NOMO-1 treated with DMSO at 0.1 percent for 48 hours (cell line): ENCODE data around the gene MYO1F.

Experiments used
- DNase-seq: peaks from one replicate; lab custom pipeline; 2025; ENCODE audit not compliant: unreplicated experiment; lab: John Stamatoyannopoulos, UW

The MYO1F gene

DNA sequence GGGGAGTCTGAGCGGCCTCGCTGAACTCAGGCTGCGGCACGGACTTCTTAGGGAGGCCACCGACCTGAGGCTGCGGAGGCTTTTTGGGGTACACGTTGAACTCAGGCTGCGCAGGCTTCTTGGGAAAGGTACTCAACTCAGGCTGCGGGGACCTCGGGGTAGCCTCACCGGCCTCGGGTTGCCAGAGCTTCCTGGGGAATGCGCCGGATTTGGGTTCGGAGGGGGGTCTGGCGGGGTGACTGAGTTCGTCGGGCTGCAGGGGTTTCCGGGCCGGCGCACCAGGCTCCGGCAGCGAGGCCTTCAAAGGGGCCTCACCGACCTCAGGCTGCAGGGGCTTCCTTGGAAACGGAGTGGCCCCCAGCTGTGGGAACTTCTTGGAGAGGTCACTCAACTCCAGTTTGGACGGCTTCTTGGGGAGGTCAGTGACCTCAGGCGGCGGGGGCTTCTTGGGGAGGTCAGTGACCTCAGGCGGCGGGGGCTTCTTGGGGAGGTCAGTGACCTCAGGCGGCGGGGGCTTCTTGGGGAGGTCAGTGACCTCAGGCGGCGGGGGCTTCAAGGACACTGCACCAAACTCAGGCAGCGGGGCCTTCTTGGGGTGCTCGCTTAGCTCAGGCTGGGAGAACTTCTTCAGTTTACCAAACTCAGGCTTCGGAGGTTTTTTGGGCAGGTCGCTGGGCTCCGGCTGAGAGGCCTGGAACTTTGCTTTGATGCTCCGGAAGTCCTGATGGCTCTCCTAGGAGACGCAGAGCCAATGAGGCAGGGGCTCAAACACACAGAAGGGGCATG, 78.0 kb downstream of the MYO1F start:
- no peak for DNase-seq

GRCh38 chr19:8498295-8498694, 78.9 kb downstream of the MYO1F start:
- no peak for DNase-seq

- DNase-seq: peak; percentile 94
These were observed 83.1 kb downstream of the MYO1F start for GRCh38 chr19:8494158-8494557.

- no peak for DNase-seq
These were observed 85.7 kb downstream of the MYO1F start for GRCh38 chr19:8491574-8491973.

GRCh38 chr19:8490873-8491272, 86.4 kb downstream of the MYO1F start:
- DNase-seq: no peak

- DNase-seq: no peak
These were observed 86.9 kb downstream of the MYO1F start for GRCh38 chr19:8490395-8490760.

GRCh38 chr19:8489561-8490394, 87.5 kb downstream of the MYO1F start:
- no peak for DNase-seq

DNA sequence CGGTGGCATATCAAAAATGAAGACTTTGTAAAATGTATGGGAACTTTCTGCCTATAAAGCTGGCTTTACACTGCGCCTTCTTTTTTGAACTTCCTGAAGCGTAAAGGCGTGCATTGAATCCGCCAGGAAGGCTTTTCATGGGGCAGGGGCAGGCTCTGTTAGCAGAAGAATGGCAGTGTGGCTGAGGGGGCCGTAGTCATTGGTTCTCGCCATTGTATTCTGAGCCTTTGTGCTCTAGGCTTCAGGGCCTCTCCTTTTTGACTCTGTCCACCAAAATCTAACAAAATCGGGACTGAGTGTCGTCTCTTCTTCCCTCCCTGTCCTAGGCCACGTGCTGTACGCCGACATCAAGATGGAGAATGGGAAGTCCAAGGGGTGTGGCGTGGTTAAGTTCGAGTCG, 88.9 kb downstream of the MYO1F start:
- DNase-seq: no peak

- DNase-seq: peak; percentile 97
These were observed 89.9 kb downstream of the MYO1F start for GRCh38 chr19:8487137-8487851.

DNA sequence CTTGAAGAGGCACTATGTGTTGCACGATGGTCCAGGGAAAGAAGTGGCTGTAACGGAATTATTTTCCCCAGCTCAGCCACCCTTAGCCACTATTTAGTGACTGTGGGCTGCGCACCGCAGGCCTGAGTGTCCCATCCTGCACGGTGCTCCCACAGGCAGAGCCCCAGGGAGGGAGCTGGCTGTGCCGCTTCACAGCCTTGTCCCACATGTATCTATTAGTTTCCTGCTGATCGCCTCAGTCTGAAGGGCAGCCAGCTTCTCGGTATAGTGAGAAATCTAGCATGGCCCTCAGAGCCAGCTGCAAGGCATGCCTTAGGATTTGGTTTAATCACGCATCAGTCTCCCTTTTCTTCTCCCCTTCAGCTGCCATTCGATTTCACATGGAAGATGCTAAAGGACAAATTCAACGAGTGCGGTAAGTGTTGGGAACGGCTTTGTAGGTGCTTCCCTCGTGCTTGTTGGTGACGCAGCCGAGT, 90.5 kb downstream of the MYO1F start:
- no peak for DNase-seq

DNA sequence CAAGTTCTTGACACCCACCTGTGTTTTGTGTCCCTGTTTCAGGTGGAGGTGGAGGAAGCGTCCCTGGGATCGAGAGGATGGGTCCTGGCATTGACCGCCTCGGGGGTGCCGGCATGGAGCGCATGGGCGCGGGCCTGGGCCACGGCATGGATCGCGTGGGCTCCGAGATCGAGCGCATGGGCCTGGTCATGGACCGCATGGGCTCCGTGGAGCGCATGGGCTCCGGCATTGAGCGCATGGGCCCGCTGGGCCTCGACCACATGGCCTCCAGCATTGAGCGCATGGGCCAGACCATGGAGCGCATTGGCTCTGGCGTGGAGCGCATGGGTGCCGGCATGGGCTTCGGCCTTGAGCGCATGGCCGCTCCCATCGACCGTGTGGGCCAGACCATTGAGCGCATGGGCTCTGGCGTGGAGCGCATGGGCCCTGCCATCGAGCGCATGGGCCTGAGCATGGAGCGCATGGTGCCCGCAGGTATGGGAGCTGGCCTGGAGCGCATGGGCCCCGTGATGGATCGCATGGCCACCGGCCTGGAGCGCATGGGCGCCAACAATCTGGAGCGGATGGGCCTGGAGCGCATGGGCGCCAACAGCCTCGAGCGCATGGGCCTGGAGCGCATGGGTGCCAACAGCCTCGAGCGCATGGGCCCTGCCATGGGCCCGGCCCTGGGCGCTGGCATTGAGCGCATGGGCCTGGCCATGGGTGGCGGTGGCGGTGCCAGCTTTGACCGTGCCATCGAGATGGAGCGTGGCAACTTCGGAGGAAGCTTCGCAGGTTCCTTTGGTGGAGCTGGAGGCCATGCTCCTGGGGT, 91.5 kb downstream of the MYO1F start:
- no peak for DNase-seq

- DNase-seq: no peak
These were observed 92.8 kb downstream of the MYO1F start for GRCh38 chr19:8484331-8484894.

GRCh38 chr19:8483165-8483564, 94.1 kb downstream of the MYO1F start:
- DNase-seq: no peak

DNA sequence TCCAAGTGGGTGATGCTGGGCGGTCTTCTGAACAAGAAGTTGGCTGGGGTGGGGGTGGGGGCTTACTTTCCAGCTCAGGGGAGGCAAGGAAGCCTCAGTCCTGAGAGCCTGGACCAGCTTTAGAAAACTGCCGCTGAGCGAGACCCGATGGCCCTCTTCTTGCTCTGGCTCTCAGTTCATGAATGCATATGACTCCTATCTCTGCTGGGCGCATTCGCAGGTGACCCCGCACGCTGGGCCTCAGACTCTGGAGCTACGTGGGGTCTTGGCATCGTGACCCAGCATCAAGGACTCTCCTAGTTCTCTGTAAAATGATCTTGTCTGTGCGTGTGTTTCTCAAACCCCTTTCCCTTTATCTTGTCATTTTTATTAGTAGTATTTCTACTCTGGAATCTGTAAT, 94.5 kb downstream of the MYO1F start:
- DNase-seq: no peak

DNA sequence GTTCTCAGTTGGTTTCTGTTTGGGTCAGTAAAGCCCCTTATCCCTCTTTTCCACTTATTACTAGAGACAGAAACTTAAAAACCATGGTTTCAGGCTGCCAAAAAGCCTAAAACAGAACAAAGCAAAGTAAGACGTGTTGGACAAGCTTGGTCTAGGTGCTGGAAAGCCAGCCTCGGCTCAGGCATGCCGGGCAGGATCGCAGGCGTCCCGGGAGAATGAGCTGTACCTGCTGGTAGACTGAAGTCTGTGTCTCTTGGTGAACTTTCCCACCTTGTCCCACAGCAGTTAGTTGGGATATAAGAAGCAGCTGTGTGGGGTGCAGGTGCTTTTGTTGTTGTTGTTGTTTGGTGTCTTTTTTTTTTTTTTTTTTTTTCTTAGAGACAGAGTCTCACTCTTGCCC, 95.6 kb downstream of the MYO1F start:
- no peak for DNase-seq

DNA sequence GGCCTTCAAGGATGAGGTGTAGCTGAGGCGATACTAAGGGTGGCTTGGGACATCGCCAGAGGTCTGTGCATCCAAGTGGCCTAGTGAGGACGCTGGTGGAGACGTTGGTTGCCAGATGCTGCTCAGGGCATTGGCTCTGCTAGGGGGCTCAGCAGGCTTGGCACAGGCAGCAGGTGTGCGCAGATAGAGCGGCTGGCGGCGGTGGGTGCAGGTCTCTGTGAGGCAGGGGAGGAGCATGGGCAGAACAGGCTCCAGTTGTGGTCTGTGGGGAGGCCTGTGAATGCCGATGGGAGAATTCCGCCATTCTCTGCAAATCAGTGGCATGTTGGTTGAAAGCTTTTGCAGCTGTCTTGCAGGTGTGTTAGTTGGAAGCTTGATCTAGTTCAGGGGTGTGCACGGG, 96.0 kb downstream of the MYO1F start:
- no peak for DNase-seq

DNA sequence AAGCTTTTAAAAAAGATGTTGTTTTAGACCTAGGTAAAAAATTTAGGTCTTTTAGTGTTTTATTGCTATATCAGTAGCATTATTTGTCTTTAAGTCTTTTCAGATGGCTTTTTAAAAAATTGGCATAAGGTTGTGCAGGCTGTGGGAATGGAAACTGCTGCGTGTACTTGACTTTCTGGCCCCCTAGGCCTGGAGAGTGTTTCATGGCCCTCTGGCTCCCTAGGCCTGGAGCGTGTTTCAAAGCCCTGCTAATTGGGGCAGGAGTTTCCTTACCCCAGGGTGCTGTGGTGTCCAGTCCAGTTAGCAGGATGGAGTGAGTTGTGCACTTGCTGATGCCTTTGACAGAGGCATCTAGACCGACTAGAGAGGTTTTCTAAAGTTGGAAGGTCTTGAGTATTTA, 98.6 kb downstream of the MYO1F start:
- DNase-seq: no peak

DNA sequence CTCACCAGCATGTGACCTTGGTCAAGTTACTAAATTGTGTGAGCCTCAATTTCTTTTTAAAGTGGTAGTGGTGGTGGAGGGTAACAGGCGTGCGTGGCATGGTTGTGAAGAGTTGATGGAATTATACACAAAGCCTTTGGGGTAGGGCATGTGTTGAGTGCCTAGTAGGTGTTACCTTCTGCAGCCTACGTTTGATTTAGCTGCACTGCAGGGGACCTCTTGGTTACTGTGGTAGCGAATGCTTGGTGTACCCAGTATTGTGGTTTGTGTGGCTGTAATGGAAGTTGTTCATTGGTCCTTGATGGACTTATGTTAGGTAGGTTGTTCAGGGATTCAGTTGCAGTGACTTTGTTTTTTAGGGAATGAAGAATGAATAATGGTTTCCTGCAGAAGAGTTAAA, 99.4 kb downstream of the MYO1F start:
- DNase-seq: no peak

DNA sequence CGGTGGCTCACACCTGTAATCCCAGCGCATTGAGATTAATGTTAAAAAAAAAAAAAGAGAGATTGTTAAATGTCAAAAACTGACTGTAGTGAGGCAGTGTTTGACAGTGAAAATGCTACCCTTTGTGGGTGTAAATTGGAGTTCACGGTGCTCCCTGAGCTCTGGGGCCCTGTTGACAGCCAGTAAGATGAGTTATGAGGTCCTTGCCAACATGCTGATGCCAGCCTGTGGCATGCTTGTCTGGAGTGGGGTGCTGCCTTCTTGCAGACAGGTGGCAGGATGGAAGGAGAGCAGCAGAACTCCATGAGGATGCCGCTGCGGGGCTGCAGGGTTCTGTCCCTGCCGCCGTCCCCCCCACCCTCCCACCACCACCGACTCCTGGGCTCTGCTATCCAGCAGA, 100.7 kb downstream of the MYO1F start:
- no peak for DNase-seq

GRCh38 chr19:8475005-8475404, 102.2 kb downstream of the MYO1F start:
- no peak for DNase-seq
